ENCODE data around the gene OPHN1.

The OPHN1 gene

GRCh38 chrX:68451720-68452119 lies 18.4 kb upstream of the OPHN1 start:
- no peaks in the 10 kb centered on the region for H3K36me3 ChIP-seq
- H3K4me2 ChIP-seq: no peak overlapping the region
- no peaks in the 10 kb centered on the region for H3K9me3 ChIP-seq
- TF ChIP-seq Cebpa-rat (IDR thresholded peaks at IDR 0.05): no peak
- H3K27me3 ChIP-seq: 0 out of 2 replicates have a peak, but pooled peaks cover 10% of the 10 kb centered on the region
- no peak overlapping the region for H3K27ac ChIP-seq
- no peaks in the 10 kb centered on the region for H4K20me1 ChIP-seq
- H3K4me1 ChIP-seq: no peaks in the 10 kb centered on the region
- H3K4me3 ChIP-seq: no peak overlapping the region
- no peak overlapping the region for H3K9ac ChIP-seq

DNA sequence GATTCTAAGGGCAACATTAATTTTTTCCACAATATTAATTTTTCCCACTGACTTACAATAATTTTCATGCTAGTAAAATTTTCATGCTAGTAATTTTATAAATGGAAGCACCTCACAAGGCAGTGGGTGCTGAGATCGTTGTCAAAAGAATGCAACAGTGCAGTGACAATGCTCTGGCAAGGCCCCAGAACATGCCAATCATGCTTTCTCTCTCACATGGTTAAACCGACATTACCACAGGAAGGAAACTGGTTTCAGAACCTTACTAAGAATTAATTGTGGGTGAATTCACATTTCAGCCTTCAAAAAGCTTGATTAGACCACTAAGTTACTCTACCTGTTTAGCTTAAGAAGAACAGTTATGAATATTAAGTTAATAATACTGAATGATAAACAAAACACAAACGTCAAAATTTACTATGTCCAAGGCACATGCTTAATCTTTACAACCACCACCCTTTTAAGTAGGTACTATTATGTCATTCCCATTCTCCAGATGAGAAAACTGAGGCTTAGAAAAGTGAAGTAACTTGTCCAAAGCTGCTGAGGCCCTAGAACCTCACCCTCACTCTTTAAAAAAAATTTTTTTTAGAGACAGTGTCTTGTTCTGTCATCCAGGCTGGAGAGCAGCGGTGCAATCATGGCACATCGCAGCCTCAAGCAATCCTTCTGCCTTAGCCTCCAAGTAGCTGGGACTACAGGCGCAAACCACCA lies 10.0 kb upstream of the OPHN1 start:
- Histone ChIP-seq H3K27me3 (peaks cover 29% of the 10 kb centered on the region), H3K36me3 (no peaks in the 10 kb centered on the region), H4K20me1 (no peaks in the 10 kb centered on the region), H3K4me3 (no peak overlapping the region), H3K9ac (no peak overlapping the region), H3K4me2 (peak overlapping the region; percentile 34), H3K27ac (no peak overlapping the region), H3K4me1 (peaks cover 18% of the 10 kb centered on the region), H3K9me3 (no peaks in the 10 kb centered on the region)
- TF ChIP-seq Cebpa-rat (IDR thresholded peaks at IDR 0.05): no peak

- Histone ChIP-seq H3K27ac (no peak overlapping the region), H3K36me3 (no peaks in the 10 kb centered on the region), H4K20me1 (no peaks in the 10 kb centered on the region), H3K4me3 (no peak overlapping the region), H3K27me3 (peaks cover 22% of the 10 kb centered on the region), H3K9ac (no peak overlapping the region), H3K4me2 (no peak overlapping the region), H3K4me1 (peaks cover 18% of the 10 kb centered on the region), H3K9me3 (no peaks in the 10 kb centered on the region)
- TF ChIP-seq Cebpa-rat (IDR thresholded peaks at IDR 0.05): no peak
Measured at GRCh38 chrX:68440940-68441339, 7.6 kb upstream of the OPHN1 start.

GRCh38 chrX:68440442-68440841 lies 7.1 kb upstream of the OPHN1 start:
- H3K4me2 ChIP-seq: no peak overlapping the region
- no peak overlapping the region for H3K4me3 ChIP-seq
- TF ChIP-seq Cebpa-rat (IDR thresholded peaks at IDR 0.05): no peak
- H3K36me3 ChIP-seq: no peaks in the 10 kb centered on the region
- peaks cover 18% of the 10 kb centered on the region for H3K4me1 ChIP-seq
- no peaks in the 10 kb centered on the region for H4K20me1 ChIP-seq
- H3K9me3 ChIP-seq: no peaks in the 10 kb centered on the region
- H3K27me3 ChIP-seq: peaks cover 22% of the 10 kb centered on the region
- H3K27ac ChIP-seq: no peak overlapping the region
- H3K9ac ChIP-seq: no peak overlapping the region

- H3K4me2 ChIP-seq: no peak overlapping the region
- H3K9me3 ChIP-seq: no peaks in the 10 kb centered on the region
- peaks cover 29% of the 10 kb centered on the region for H3K27me3 ChIP-seq
- H3K4me1 ChIP-seq: peaks cover 18% of the 10 kb centered on the region
- no peaks in the 10 kb centered on the region for H4K20me1 ChIP-seq
- H3K27ac ChIP-seq: no peak overlapping the region
- TF ChIP-seq Cebpa-rat (IDR thresholded peaks at IDR 0.05): no peak
- no peaks in the 10 kb centered on the region for H3K36me3 ChIP-seq
- no peak overlapping the region for H3K9ac ChIP-seq
- H3K4me3 ChIP-seq: no peak overlapping the region
Measured at GRCh38 chrX:68439341-68439740, 6.0 kb upstream of the OPHN1 start.

GRCh38 chrX:68438575-68438974 lies 5.3 kb upstream of the OPHN1 start:
- no peaks in the 10 kb centered on the region for H3K9me3 ChIP-seq
- peaks cover 37% of the 10 kb centered on the region for H3K27me3 ChIP-seq
- no peak overlapping the region for H3K4me2 ChIP-seq
- H3K4me1 ChIP-seq: peaks cover 15% of the 10 kb centered on the region
- H3K4me3 ChIP-seq: no peak overlapping the region
- no peak overlapping the region for H3K9ac ChIP-seq
- H3K36me3 ChIP-seq: no peaks in the 10 kb centered on the region
- H4K20me1 ChIP-seq: no peaks in the 10 kb centered on the region
- H3K27ac ChIP-seq: no peak overlapping the region
- TF ChIP-seq Cebpa-rat (IDR thresholded peaks at IDR 0.05): no peak

DNA sequence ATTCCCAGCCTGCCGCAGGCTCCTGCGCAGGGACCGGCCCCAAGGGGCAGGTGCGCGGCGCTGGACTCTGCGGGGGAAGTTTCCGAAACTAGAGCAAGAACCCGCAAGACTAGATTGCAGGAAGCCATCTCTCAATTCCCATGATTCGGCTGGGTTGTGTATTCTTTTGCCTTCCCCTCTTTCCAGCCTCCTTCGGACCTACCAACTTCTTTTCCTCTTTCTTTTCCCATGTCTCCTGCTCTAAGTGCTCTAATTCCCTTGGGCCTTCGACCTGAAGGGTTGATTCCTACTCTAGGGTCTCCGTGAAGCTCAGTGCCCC lies 645 bp upstream of the OPHN1 start:
- Histone ChIP-seq H3K4me2 (peak overlapping the region; percentile 84), H3K4me3 (peak overlapping the region; percentile 73), H3K27ac (no peak overlapping the region)

DNA sequence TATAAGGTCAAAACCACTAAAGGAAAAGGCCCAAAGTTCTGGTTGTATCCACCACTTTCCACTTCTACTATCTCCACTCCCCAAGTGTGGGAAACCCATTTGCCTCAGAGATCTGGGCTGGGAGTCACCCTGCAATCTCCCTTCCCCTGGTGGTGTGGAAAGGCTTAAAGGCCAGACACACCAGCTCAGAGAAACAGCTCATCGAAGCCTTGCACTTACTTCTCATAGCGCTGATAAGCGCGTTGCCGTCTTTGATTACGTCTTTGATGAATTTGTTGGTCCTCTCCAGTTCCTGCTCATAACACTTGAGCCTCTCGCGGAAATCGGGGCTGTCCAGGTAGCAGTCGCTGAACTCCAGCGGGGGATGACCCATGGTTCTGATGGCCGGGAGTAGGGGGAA lies 647 bp downstream of the OPHN1 start:
- Histone ChIP-seq H3K9me3 (no peaks in the 10 kb centered on the region), H3K27ac (no peak overlapping the region), H3K9ac (peak overlapping the region; percentile 67; the same call in 1 of the 2 replicates), H3K4me1 (0 out of 2 replicates have a peak, but pooled peaks cover 8% of the 10 kb centered on the region), H3K36me3 (no peaks in the 10 kb centered on the region), H4K20me1 (no peaks in the 10 kb centered on the region), H3K27me3 (peaks cover 50% of the 10 kb centered on the region), H3K4me2 (peak overlapping the region; percentile 84), H3K4me3 (peak overlapping the region; percentile 73)
- no peak for TF ChIP-seq Cebpa-rat (IDR thresholded peaks at IDR 0.05)

More for the DNA sequence above, 645 bp upstream of the OPHN1 start:
- H3K9ac ChIP-seq: peak overlapping the region; percentile 67
- H3K4me1 ChIP-seq: 0 out of 2 replicates have a peak, but pooled peaks cover 8% of the 10 kb centered on the region
- peaks cover 53% of the 10 kb centered on the region for H3K27me3 ChIP-seq
- no peaks in the 10 kb centered on the region for H3K36me3 ChIP-seq
- TF ChIP-seq Cebpa-rat (IDR thresholded peaks at IDR 0.05): no peak
- H3K9me3 ChIP-seq: no peaks in the 10 kb centered on the region
- H4K20me1 ChIP-seq: no peaks in the 10 kb centered on the region

GRCh38 chrX:68431836-68432235 lies 1.5 kb downstream of the OPHN1 start:
- Histone ChIP-seq H3K9ac (no peak overlapping the region), H3K4me3 (no peak overlapping the region), H3K27ac (no peak overlapping the region), H3K4me1 (0 out of 2 replicates have a peak, but pooled peaks cover 8% of the 10 kb centered on the region), H3K9me3 (no peaks in the 10 kb centered on the region), H3K36me3 (no peaks in the 10 kb centered on the region), H4K20me1 (no peaks in the 10 kb centered on the region), H3K27me3 (peaks cover 50% of the 10 kb centered on the region), H3K4me2 (peak overlapping the region; percentile 84; the same call in 1 of the 2 replicates)
- no peak for TF ChIP-seq Cebpa-rat (IDR thresholded peaks at IDR 0.05)

DNA sequence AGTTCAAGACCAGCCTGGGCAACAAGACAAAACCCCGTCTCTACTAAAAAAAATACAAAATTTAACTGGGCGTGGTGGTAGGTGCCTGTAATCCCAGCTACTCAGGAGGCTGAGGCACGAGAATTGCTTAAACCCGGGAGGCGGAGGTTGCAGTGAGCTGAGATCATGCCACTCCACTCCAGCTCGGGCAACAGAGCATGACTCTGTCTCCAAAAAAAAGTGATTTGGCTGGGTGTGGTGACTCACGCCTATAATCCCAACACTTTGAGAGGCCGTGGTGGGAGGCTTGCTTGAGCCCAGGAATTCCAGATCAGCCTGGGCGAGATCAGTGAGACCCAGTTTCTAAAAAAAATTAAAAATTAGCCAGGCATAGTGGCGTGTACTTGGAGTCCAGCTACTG lies 4.1 kb downstream of the OPHN1 start:
- peaks cover 57% of the 10 kb centered on the region for H3K27me3 ChIP-seq

More for the DNA sequence above, 4.1 kb downstream of the OPHN1 start:
- H3K4me1 ChIP-seq: 0 out of 2 replicates have a peak, but pooled peaks cover 8% of the 10 kb centered on the region
- H3K36me3 ChIP-seq: no peaks in the 10 kb centered on the region
- H3K9me3 ChIP-seq: no peaks in the 10 kb centered on the region; the same call in 1 of the 2 replicates
- no peak overlapping the region for H3K27ac ChIP-seq
- no peak for TF ChIP-seq Cebpa-rat (IDR thresholded peaks at IDR 0.05)
- H3K4me3 ChIP-seq: no peak overlapping the region
- no peaks in the 10 kb centered on the region for H4K20me1 ChIP-seq
- no peak overlapping the region for H3K9ac ChIP-seq
- no peak overlapping the region for H3K4me2 ChIP-seq
